ENCODE data around the gene AURKA. TPM values are rescaled to one million over a fixed set of nuclear protein-coding genes. Genes with fewer than 3 reads are reported as not detected.
A peak's percentile ranks its signal among the peaks of the same experiment; 100 is the strongest.

The AURKA gene
- total RNA-seq, 1 donor from 2014 or later = 64.8 TPM

DNA sequence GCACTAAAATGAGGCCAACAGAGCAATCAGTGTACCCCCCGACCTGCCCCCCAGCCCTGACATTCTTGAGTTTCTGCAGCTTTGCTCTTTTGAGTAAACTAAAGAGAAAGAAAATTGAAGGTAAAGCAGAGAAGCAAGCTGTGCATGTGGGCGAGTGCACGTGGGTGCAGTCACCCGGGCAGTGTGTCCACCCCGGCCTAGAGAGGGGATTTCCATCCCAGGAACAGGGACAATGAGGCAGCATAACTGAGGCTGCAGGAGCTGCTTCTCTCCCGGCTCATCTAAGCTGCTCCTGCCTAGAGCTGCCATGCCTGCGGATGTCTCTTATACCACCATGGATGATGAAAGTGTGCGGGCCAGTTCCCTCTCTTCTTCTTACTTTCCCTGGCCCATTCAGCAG is 36.9 kb upstream of the AURKA start:
- Mint-ChIP-seq H3K4me3 (ENCODE audit: low read depth) (no peak overlapping the region), H3K27ac (peak overlapping the region; percentile 89), H3K4me1 (ENCODE audit: low read depth) (peaks cover 43% of the 10 kb centered on the region), H3K9me3 (no peaks in the 10 kb centered on the region), H3K27me3 (ENCODE audit: low read depth) (no peaks in the 10 kb centered on the region), H3K36me3 (ENCODE audit: low read depth) (peaks cover 37% of the 10 kb centered on the region)
- intact Hi-C loops (cut with micrococcal nuclease) = loop anchor here (1.0 kb wide), 1 partner anchor 11 kb away; no protein-coding TSS in a partner anchor
- DNase-seq (ENCODE audit: low spot score) = no peak

DNA sequence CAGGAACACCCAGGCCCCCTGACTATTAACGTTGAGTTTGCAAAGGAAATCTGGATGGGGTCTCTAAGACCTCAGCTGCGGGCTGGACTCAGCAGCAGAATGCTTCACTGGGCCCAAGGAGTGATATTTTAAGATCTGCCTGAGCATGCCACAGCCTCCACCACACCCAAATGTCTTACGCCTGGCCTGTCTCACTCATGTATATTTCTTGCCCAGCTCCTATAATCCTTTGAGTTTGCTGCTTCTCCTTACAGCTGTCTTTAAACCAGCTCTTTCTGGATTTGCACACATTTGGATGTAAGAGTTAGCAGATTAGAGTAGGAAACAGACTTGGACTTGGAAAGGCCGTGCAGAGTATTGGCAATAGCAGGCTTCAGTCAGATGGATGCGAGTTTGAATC is 36.4 kb upstream of the AURKA start:
- Mint-ChIP-seq H3K9me3 (no peaks in the 10 kb centered on the region), H3K36me3 (ENCODE audit: low read depth) (peaks cover 35% of the 10 kb centered on the region), H3K27me3 (ENCODE audit: low read depth) (no peaks in the 10 kb centered on the region), H3K4me3 (ENCODE audit: low read depth) (no peak overlapping the region), H3K27ac (peak overlapping the region; percentile 6), H3K4me1 (ENCODE audit: low read depth) (peaks cover 39% of the 10 kb centered on the region)
- intact Hi-C loops (cut with micrococcal nuclease) = no loop called here
- no peak for DNase-seq (ENCODE audit: low spot score)

DNA sequence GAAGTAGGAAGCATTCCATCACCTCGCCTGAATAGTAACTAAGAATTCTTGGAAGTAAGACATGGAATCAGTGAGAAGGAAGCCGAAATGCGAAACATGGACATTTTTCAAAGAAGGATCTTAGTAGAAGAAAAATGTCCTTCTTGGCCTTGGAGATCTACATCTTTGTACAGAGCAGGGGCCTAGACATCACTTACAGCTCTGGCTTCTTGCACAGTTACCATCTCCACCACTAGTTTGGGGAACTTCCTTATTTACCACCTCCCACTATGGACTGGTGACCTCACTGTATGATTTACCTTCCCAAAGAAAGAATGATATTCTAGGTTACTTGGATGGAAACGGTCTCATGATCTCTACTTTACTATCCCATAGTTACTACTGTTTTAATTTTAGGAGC is 35.8 kb upstream of the AURKA start:
- Mint-ChIP-seq H3K4me3 (ENCODE audit: low read depth) (no peak overlapping the region), H3K4me1 (ENCODE audit: low read depth) (peaks cover 38% of the 10 kb centered on the region), H3K27ac (peak overlapping the region; percentile 32), H3K9me3 (no peaks in the 10 kb centered on the region), H3K36me3 (ENCODE audit: low read depth) (peaks cover 31% of the 10 kb centered on the region), H3K27me3 (ENCODE audit: low read depth) (no peaks in the 10 kb centered on the region)
- intact Hi-C loops (cut with micrococcal nuclease) = no loop called here
- DNase-seq (ENCODE audit: low spot score) = no peak

DNA sequence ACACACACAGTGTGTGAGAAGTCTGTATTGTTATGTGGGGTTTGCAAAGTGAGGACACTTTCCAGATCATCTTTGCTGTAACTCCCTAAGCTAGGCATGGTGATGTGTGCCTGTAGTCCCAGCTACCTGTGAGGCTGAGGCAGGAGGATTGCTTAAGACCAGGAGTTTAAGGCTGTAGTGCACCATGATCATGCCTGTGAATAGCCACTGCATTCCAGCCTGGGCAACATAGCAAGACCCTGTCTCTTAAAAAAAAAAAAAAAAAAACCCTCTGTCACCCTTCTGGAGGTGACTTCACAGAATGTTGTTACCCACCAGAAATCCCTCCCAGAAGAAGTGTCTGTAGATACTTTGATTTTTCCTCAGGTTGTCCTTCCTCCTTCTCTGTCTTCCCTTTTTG is 34.9 kb upstream of the AURKA start:
- DNase-seq (ENCODE audit: low spot score) = no peak
- H3K4me3 Mint-ChIP-seq (ENCODE audit: low read depth) = no peak overlapping the region
- no peak overlapping the region for H3K27ac Mint-ChIP-seq
- intact Hi-C loops (cut with micrococcal nuclease) = no loop called here
- H3K9me3 Mint-ChIP-seq = no peaks in the 10 kb centered on the region
- H3K4me1 Mint-ChIP-seq (ENCODE audit: low read depth) = peaks cover 46% of the 10 kb centered on the region
- H3K36me3 Mint-ChIP-seq (ENCODE audit: low read depth) = peaks cover 35% of the 10 kb centered on the region
- H3K27me3 Mint-ChIP-seq (ENCODE audit: low read depth) = no peaks in the 10 kb centered on the region

DNA sequence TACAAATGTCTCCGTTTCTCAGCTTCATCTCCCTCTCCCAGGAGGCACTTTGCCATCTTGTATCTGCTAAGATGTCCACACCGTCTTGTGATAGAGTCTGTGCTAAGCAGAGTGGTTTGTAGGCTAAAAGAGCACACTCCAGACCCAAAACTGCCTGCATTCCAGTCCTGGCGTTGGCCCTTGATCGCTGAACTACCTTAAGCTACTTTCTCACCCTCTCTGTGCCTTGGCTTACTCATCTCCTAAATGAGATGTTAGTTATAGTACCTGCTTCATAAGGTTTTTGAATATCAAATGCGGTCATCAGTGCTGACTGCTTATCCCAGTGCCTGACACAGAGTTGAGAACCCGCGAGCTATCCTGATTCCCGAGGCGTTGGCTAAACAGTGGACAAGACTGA is 34.0 kb upstream of the AURKA start:
- no peak for DNase-seq (ENCODE audit: low spot score)
- Mint-ChIP-seq H3K27ac (no peak overlapping the region), H3K36me3 (ENCODE audit: low read depth) (peaks cover 40% of the 10 kb centered on the region), H3K27me3 (ENCODE audit: low read depth) (no peaks in the 10 kb centered on the region), H3K9me3 (no peaks in the 10 kb centered on the region), H3K4me1 (ENCODE audit: low read depth) (peaks cover 53% of the 10 kb centered on the region), H3K4me3 (ENCODE audit: low read depth) (no peak overlapping the region)
- intact Hi-C loops (cut with micrococcal nuclease) = no loop called here

DNA sequence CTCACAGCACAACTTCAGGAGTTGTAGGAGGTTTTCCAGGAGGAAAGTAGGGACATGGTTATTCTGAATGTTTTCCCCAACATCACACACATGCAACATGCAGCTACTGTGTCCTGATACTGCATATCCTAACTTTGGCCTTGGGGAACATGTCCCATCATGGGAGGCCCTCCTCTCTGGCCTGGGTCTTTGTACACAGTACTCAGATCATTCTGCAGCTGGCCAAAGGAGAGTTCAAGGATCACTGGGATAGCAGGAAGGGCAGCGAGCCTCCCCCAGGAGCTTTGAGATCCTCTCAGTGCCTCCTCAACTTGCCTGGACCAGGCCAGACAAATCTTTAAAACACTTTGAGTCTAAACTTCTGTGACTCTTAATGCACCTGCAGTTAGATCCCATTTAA is 32.9 kb upstream of the AURKA start:
- no peaks in the 10 kb centered on the region for H3K9me3 Mint-ChIP-seq
- no peak overlapping the region for H3K4me3 Mint-ChIP-seq (ENCODE audit: low read depth)
- H3K4me1 Mint-ChIP-seq (ENCODE audit: low read depth) = peaks cover 47% of the 10 kb centered on the region
- H3K27me3 Mint-ChIP-seq (ENCODE audit: low read depth) = no peaks in the 10 kb centered on the region
- no peak for DNase-seq (ENCODE audit: low spot score)
- no peak overlapping the region for H3K27ac Mint-ChIP-seq
- H3K36me3 Mint-ChIP-seq (ENCODE audit: low read depth) = peaks cover 36% of the 10 kb centered on the region
- intact Hi-C loops (cut with micrococcal nuclease) = no loop called here

DNA sequence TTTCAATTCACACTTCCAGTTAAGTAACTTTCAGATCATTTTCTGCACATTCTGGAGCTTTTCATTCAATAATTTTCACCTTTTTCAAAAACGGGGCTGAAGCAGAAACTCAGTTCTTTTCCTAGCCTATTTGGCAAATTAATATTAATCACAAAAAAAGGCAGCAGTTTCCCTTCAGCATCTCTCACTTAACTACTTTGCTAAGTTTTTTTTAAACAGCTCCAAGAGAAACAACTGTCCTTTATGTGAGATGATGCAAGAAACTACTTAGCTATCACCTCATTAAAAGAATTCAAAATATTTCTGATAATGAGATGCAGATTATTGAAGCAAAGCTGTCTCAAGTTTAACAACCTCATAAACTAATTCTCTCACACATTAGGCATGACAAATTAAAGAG is 31.9 kb upstream of the AURKA start:
- intact Hi-C loops (cut with micrococcal nuclease) = no loop called here

DNA sequence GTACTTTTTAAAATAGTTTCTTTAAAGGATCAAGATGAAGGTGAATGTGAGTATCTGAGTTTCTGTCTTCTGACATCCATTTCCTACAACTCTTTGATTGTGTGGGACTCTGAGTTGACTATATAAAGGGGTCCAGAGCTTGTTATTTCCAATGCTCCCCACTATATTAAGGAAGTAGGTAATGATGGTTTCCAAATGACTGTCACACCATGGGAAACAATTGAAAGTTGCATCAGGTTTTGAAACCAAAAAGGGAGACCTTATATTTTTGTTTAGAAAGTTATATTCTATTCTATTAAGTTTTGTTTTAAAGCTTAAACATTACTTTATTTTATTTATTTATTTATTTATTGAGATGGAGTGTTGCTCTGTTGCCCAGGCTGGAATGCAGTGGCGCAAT is 31.2 kb upstream of the AURKA start:
- Mint-ChIP-seq H3K4me1 (ENCODE audit: low read depth) (peaks cover 45% of the 10 kb centered on the region), H3K27ac (peak overlapping the region; percentile 69), H3K9me3 (no peaks in the 10 kb centered on the region), H3K27me3 (ENCODE audit: low read depth) (no peaks in the 10 kb centered on the region), H3K36me3 (ENCODE audit: low read depth) (peaks cover 35% of the 10 kb centered on the region), H3K4me3 (ENCODE audit: low read depth) (no peak overlapping the region)
- intact Hi-C loops (cut with micrococcal nuclease) = no loop called here
- DNase-seq (ENCODE audit: low spot score) = no peak

More for the DNA sequence above, 31.9 kb upstream of the AURKA start:
- Mint-ChIP-seq H3K4me1 (ENCODE audit: low read depth) (peaks cover 40% of the 10 kb centered on the region), H3K27me3 (ENCODE audit: low read depth) (no peaks in the 10 kb centered on the region), H3K36me3 (ENCODE audit: low read depth) (peaks cover 29% of the 10 kb centered on the region), H3K4me3 (ENCODE audit: low read depth) (no peak overlapping the region), H3K27ac (no peak overlapping the region), H3K9me3 (no peaks in the 10 kb centered on the region)
- DNase-seq (ENCODE audit: low spot score) = no peak

DNA sequence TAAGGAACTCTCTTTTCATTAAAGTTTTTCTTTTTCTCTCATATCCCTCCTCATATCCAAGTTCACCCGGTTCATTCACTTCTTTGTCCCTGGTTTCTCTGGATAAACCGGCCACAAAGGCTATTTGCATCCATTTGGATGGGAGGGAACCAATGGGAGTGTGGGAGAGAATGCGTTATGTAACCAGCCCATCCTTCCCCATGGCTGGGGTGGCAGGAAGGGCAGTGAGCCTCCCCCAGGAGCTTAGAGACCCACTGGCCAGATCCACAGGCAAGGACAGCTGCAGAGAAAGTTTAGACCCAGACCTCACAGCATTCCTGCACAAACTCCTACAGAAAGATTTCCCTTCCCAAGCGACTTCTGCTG is 30.8 kb upstream of the AURKA start:
- peaks cover 47% of the 10 kb centered on the region for H3K4me1 Mint-ChIP-seq (ENCODE audit: low read depth)
- intact Hi-C loops (cut with micrococcal nuclease) = no loop called here
- peaks cover 35% of the 10 kb centered on the region for H3K36me3 Mint-ChIP-seq (ENCODE audit: low read depth)
- H3K27me3 Mint-ChIP-seq (ENCODE audit: low read depth) = no peaks in the 10 kb centered on the region
- no peaks in the 10 kb centered on the region for H3K9me3 Mint-ChIP-seq
- peak overlapping the region; percentile 69 for H3K27ac Mint-ChIP-seq
- no peak overlapping the region for H3K4me3 Mint-ChIP-seq (ENCODE audit: low read depth)
- no peak for DNase-seq (ENCODE audit: low spot score)

DNA sequence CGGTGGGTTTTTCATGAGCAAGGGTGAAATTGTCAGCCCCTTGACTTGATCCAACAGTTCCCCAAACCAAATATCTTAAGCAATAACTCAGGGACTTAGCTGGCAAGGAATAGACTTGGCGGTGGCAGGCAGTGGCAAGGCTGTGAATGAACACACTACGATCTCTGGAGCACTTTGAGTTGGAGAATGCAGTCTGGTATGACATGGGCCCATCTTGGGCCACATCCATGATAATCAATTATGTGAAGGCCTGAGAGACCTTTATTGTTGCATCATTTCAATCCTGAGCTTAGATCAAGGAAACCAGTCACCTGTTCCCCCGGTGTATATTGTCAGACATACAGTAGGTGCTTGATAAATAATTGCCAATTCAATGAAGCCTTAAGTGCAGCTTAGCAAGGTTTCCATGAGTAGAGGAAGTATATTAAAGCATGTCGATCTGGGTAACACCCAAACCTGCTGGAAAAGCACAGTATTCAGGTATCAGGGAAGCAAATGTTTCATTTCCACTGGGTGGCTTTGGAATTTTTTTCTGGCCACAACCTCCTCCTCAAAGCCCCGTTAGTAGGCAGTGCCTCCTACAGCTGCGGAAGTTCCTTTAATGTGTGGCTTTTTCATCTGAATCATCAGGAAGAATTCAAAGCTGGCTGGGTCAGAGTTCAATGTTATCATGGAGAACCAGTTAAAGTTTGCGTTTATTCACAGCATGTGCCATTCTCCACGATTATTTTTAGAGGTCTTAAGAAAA is 30.2 kb upstream of the AURKA start:
- intact Hi-C loops (cut with micrococcal nuclease) = no loop called here
- DNase-seq (ENCODE audit: low spot score) = no peak
- Mint-ChIP-seq H3K36me3 (ENCODE audit: low read depth) (peaks cover 35% of the 10 kb centered on the region), H3K27me3 (ENCODE audit: low read depth) (no peaks in the 10 kb centered on the region), H3K9me3 (no peaks in the 10 kb centered on the region), H3K4me3 (ENCODE audit: low read depth) (peak overlapping the region; percentile 11), H3K4me1 (ENCODE audit: low read depth) (peaks cover 47% of the 10 kb centered on the region), H3K27ac (peak overlapping the region; percentile 69)

DNA sequence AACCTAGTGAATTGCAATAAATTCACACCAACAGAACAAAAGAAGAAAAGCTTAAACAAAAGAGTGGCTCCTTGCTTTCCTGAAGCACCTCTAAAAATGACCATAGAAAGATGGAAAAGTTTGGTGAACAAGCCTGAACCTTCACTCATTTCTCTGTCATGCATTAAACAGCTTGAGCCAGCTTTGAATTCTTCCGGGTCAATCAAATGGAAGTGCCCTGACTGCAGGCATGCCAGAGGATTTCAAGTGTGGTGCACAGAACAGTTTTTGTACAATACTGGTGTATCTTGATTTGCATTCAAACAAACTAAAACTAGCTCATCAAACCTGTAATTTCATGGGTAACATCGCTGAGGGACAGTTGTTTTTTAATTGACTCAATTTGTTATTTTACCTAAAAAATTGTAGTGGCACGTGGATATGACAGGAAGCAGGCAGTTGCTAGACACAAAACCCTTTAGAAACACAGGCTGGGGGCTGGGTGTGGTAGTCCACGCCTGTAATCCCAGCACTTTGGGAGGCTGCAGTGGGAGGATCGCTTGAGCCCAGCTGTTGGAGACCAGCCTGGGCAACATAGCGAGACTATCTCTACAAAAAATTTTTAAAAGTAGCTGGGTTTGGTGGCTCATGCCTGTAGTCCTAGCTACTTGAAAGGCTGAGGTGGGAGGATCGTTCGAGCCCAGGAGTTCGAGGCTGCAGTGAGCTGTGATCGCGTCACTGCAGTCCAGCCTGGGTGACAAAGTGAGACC is 29.1 kb upstream of the AURKA start:
- no peaks in the 10 kb centered on the region for H3K9me3 Mint-ChIP-seq
- peak overlapping the region; percentile 43 for H3K27ac Mint-ChIP-seq
- H3K4me3 Mint-ChIP-seq (ENCODE audit: low read depth) = no peak overlapping the region
- intact Hi-C loops (cut with micrococcal nuclease) = no loop called here
- H3K36me3 Mint-ChIP-seq (ENCODE audit: low read depth) = peaks cover 40% of the 10 kb centered on the region
- peaks cover 54% of the 10 kb centered on the region for H3K4me1 Mint-ChIP-seq (ENCODE audit: low read depth)
- H3K27me3 Mint-ChIP-seq (ENCODE audit: low read depth) = no peaks in the 10 kb centered on the region
- DNase-seq (ENCODE audit: low spot score) = no peak

DNA sequence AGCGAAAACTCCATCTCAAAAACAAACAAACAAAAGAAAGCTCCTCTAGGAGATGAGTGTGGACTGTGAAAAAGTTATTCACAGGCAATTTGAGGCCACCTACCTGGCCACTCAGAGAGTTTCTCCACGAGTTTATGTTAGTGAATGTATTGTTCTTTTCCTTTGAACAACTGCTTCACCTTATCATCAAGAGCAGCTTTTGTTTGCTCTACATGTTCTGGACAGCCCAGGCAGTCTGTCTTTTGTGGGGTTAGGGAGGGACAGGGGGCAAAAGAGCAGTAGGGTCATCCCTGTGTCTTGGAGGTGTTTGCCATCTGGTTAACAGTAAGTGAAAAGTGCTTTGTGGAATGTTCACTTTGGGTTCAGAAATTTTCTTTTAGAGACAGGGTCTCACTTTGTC is 28.0 kb upstream of the AURKA start:
- Mint-ChIP-seq H3K36me3 (ENCODE audit: low read depth) (peaks cover 41% of the 10 kb centered on the region), H3K27me3 (ENCODE audit: low read depth) (no peaks in the 10 kb centered on the region), H3K4me1 (ENCODE audit: low read depth) (peaks cover 57% of the 10 kb centered on the region), H3K9me3 (no peaks in the 10 kb centered on the region), H3K4me3 (ENCODE audit: low read depth) (no peak overlapping the region), H3K27ac (no peak overlapping the region)
- no peak for DNase-seq (ENCODE audit: low spot score)
- intact Hi-C loops (cut with micrococcal nuclease) = no loop called here

DNA sequence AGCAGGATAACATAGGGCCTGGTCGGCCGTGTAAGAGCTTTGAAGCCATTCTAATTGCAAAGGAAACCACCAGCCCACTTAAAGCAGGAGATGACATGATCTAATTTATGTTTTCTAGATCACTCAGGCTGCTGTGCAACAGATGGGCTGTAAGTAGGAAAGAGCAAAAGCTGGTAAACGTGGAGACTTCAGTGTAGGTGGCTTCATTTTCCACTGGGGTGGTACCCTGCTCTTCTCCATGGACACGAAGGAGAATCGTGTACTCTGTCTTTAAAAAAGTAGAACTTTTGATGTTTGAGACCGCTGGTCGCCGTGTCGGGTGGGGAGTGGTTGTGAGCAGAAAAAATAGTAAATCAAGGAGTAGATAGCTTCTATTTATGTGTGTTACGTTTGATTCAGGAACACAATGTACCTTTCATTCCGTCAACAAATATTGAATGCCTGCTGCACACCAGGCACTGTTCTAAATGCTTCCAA is 26.4 kb upstream of the AURKA start:
- no peak for DNase-seq (ENCODE audit: low spot score)
- intact Hi-C loops (cut with micrococcal nuclease) = loop anchor here (1.0 kb wide), 1 partner anchor 22 kb away; no protein-coding TSS in a partner anchor
- H3K4me1 Mint-ChIP-seq (ENCODE audit: low read depth) = peaks cover 66% of the 10 kb centered on the region
- H3K27me3 Mint-ChIP-seq (ENCODE audit: low read depth) = no peaks in the 10 kb centered on the region
- peak overlapping the region; percentile 95 for H3K27ac Mint-ChIP-seq
- peak overlapping the region; percentile 60 for H3K4me3 Mint-ChIP-seq (ENCODE audit: low read depth)
- peaks cover 51% of the 10 kb centered on the region for H3K36me3 Mint-ChIP-seq (ENCODE audit: low read depth)
- peaks cover 4% of the 10 kb centered on the region for H3K9me3 Mint-ChIP-seq

Measured in activated T-helper 2 cell treated with anti-CD3 and anti-CD28 coated beads, Interferon-gamma antibody, Interleukin-2, Interleukin-4, amounts not matched to agents 10 μg/mL and 5 μg/mL and 100 μg/mL, durations not matched to agents 14 hours and 24 hours and 36 hours (primary cell).